Measurements from ENCODE around the gene CSPG4.

CSPG4 gene

GRCh38 chr15:75650908-75651809, 61.5 kb downstream of the CSPG4 start:
- DNase-seq (ENCODE audit: extremely low spot score), result no peak
- POLR2A ChIA-PET, result interaction anchor here (0.8 to 5.4 kb wide), 3 partner anchors 11 to 25 kb away, joined by 3 to 27 read pairs (median 4); partner anchors contain the start of genes IMP3 and SNUPN
- no peak for TF ChIP-seq ZNF384 (IDR thresholded peaks at IDR 0.05)
- no peak for TF ChIP-seq PKNOX1 (IDR thresholded peaks at IDR 0.05)
- no peak for TF ChIP-seq CTBP1 (IDR thresholded peaks at IDR 0.05; ENCODE audit: borderline replicate concordance)
- TF ChIP-seq FOXK2 (IDR thresholded peaks at IDR 0.05), result no peak
- TF ChIP-seq ARNT (IDR thresholded peaks at IDR 0.05), result no peak
- CTCF ChIA-PET, result interaction anchor here (0.6 to 0.8 kb wide), 2 partner anchors 10 to 337 kb away, joined by 3 read pairs; no protein-coding TSS in a partner anchor

DNA sequence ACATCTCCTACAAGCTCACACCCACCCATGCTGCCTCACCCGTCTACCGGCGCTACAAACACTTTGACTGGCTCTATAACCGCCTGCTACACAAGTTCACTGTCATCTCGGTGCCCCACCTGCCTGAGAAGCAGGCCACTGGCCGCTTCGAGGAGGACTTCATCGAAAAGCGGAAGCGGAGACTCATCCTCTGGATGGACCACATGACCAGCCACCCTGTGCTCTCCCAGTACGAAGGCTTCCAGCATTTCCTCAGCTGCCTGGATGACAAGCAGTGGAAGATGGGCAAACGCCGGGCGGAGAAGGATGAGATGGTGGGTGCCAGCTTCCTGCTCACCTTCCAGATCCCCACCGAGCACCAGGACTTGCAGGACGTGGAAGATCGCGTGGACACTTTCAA, 62.8 kb downstream of the CSPG4 start:
- ChIA-PET CTCF (no interaction called here), POLR2A (interaction anchor here (0.7 to 5.4 kb wide), 4 partner anchors 9 to 29 kb away, joined by 3 to 27 read pairs (median 4); partner anchors contain the start of gene IMP3)
- no peak for DNase-seq (ENCODE audit: extremely low spot score)
- TF ChIP-seq FOXA1 (IDR thresholded peaks at IDR 0.05) (no peak), PKNOX1 (IDR thresholded peaks at IDR 0.05) (no peak), CTBP1 (IDR thresholded peaks at IDR 0.05; ENCODE audit: borderline replicate concordance) (no peak), SP1 (IDR thresholded peaks at IDR 0.05) (no peak), ELF4 (IDR thresholded peaks at IDR 0.05) (no peak), NFRKB (IDR thresholded peaks at IDR 0.05) (no peak), ZNF384 (IDR thresholded peaks at IDR 0.05) (no peak), LEF1 (IDR thresholded peaks at IDR 0.05; ENCODE audit: borderline replicate concordance) (no peak)

GRCh38 chr15:75649045-75649761, 63.4 kb downstream of the CSPG4 start:
- DNase-seq (ENCODE audit: extremely low spot score), result no peak
- ChIA-PET POLR2A (interaction anchor here (0.7 to 5.4 kb wide), 5 partner anchors 9 to 197 kb away, joined by 3 to 34 read pairs (median 4); partner anchors contain the start of genes IMP3 and SIN3A), CTCF (interaction anchor here (1.9 kb wide), 1 partner anchor 23 kb away, joined by 10 read pairs; no protein-coding TSS in a partner anchor)
- no peak for TF ChIP-seq NFRKB (IDR thresholded peaks at IDR 0.05)
- TF ChIP-seq TARDBP (IDR thresholded peaks at IDR 0.05), result no peak
- no peak for TF ChIP-seq L3MBTL2 (conservative IDR thresholded peaks at IDR 0.05)
- no peak for TF ChIP-seq FOXK2 (IDR thresholded peaks at IDR 0.05)
- no peak for TF ChIP-seq ARNT (IDR thresholded peaks at IDR 0.05)
- no peak for TF ChIP-seq SP1 (IDR thresholded peaks at IDR 0.05)
- no peak for TF ChIP-seq ELF4 (IDR thresholded peaks at IDR 0.05)
- TF ChIP-seq SUZ12 (IDR thresholded peaks at IDR 0.05), result no peak

- no peak for TF ChIP-seq BHLHE40 (IDR thresholded peaks at IDR 0.05; ENCODE audit: borderline replicate concordance)
- no peak for TF ChIP-seq SUZ12 (IDR thresholded peaks at IDR 0.05)
- no peak for TF ChIP-seq ZNF384 (IDR thresholded peaks at IDR 0.05)
- peak; percentile 41 for DNase-seq (ENCODE audit: extremely low spot score)
- ChIA-PET CTCF (interaction anchor here (0.7 to 1.9 kb wide), 10 partner anchors 10 to 280 kb away, joined by 3 to 12 read pairs (median 4); partner anchors contain the start of genes MAN2C1, SIN3A and SNUPN), POLR2A (interaction anchor here (0.8 to 5.4 kb wide), 17 partner anchors 8 to 280 kb away, joined by 3 to 37 read pairs (median 4); partner anchors contain the start of genes CSPG4, IMP3, MAN2C1 and PTPN9)
Measured at GRCh38 chr15:75648156-75649000, 64.3 kb downstream of the CSPG4 start.

- ChIA-PET CTCF (interaction anchor here (0.7 to 1.9 kb wide), 13 partner anchors 9 to 341 kb away, joined by 3 to 12 read pairs (median 5); partner anchors contain the start of genes MAN2C1, SIN3A and SNUPN), POLR2A (interaction anchor here (0.8 to 5.4 kb wide), 19 partner anchors 7 to 279 kb away, joined by 3 to 37 read pairs (median 4); partner anchors contain the start of genes CSPG4, IMP3, MAN2C1 and PTPN9)
- TF ChIP-seq L3MBTL2 (conservative IDR thresholded peaks at IDR 0.05), result peak; percentile 20; the same call in 1 of the 2 replicates
- no peak for TF ChIP-seq BHLHE40 (IDR thresholded peaks at IDR 0.05; ENCODE audit: borderline replicate concordance)
- peak; percentile 78 for DNase-seq (ENCODE audit: extremely low spot score)
Measured at GRCh38 chr15:75647370-75648155, 65.1 kb downstream of the CSPG4 start, which contains the start of gene SNX33. Gene SNX33, plus strand, starts transcription at chr15:75647912. Its CDS starts 1,191 bp downstream, at chr15:75649103.

DNA sequence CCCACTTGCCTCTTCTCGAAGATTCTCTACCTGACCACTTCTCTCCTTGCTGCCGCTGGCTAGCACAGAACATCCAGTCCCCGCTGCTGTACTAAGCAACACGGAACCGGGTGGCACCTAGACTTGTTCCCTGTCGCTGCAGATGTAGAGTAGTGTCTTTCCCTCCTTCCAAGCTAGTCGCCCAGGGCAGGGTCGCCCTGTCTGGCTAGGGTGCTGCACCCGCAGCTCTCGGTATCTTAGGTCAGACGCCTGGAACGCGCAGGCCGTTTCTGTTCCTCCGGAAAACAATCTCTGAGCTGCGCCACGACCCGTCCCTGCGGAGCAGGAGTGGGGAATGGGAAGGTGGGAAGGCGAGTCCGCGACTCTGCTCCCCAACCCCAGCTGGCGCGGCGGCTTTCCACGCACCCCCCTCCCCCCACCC, 65.7 kb downstream of the CSPG4 start:
- DNase-seq (ENCODE audit: extremely low spot score), result peak; percentile 38
- CTCF ChIA-PET, result interaction anchor here (0.6 to 1.9 kb wide), 10 partner anchors 15 to 551 kb away, joined by 3 to 12 read pairs (median 4); partner anchors contain the start of genes MAN2C1, SIN3A and SNUPN
- POLR2A ChIA-PET, result interaction anchor here (0.8 to 3.5 kb wide), 16 partner anchors 10 to 278 kb away, joined by 3 to 37 read pairs (median 4); partner anchors contain the start of genes CSPG4, MAN2C1, PTPN9 and SIN3A
- TF ChIP-seq FOXA1 (IDR thresholded peaks at IDR 0.05), result no peak
- no peak for TF ChIP-seq CTBP1 (IDR thresholded peaks at IDR 0.05; ENCODE audit: borderline replicate concordance)
- no peak for TF ChIP-seq ARNT (IDR thresholded peaks at IDR 0.05)
- TF ChIP-seq FOXK2 (IDR thresholded peaks at IDR 0.05), result no peak
- no peak for TF ChIP-seq SP1 (IDR thresholded peaks at IDR 0.05)
- no peak for TF ChIP-seq ZNF384 (IDR thresholded peaks at IDR 0.05)
- TF ChIP-seq NFRKB (IDR thresholded peaks at IDR 0.05), result no peak
- no peak for TF ChIP-seq ELF4 (IDR thresholded peaks at IDR 0.05)
- no peak for TF ChIP-seq SUZ12 (IDR thresholded peaks at IDR 0.05)

Measured in HEK293T (cell line).